GM20000 (cell line): ENCODE results near the gene KIAA0232.

Experiments
- DNase-seq: peaks from one replicate; pipeline ENCODE4 v3.0.0; 2012; ENCODE audit warnings: low spot score
- TF ChIP-seq, protein P1 (sequence below): IDR thresholded peaks from 2 replicates; pipeline ENCODE4 v1.5.1; 2012; ENCODE audit warnings: mild to moderate bottlenecking, control low read depth; ENCODE audit errors: extremely low read depth, missing control alignments

Gene KIAA0232

DNA sequence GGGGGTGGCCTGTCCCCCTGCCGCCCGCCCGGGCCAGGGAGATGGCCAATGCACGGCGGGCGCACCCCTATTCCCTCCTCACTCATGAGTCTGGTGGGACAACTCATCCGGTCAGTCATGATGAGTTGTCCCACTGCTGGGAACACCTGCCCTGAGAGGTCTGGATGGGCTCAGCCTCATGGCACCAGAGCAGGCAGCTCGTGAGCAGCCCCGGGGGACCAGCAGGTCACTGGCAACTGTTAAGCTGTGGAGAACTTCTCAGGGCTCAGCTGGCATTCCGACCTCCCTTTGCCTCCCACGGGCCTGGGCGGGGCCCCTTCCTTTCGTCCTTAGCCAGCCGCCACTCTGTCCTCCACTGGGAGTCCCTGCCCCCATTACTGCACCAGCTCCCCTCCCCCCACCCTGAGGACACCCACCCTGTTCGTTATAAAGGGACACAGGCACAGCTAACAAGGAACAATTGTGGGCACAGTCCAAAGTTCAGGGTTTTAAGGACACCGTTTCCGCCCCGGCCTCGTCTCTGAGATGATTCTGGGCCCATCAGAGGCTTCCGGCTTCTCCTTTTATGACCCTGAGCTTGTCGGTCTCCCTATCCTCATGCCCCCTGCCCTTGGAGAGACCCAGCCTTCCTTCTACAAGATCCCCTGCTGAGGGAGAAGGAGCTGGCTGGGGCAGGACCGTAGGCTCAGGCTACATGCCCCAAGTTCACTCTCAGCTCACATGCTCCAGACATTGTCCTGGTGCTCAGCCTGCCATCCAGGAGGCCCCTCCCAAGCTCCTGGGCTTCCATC is 14.6 kb upstream of the KIAA0232 start:
- DNase-seq, result no peak
- TF ChIP-seq, protein P1, sequence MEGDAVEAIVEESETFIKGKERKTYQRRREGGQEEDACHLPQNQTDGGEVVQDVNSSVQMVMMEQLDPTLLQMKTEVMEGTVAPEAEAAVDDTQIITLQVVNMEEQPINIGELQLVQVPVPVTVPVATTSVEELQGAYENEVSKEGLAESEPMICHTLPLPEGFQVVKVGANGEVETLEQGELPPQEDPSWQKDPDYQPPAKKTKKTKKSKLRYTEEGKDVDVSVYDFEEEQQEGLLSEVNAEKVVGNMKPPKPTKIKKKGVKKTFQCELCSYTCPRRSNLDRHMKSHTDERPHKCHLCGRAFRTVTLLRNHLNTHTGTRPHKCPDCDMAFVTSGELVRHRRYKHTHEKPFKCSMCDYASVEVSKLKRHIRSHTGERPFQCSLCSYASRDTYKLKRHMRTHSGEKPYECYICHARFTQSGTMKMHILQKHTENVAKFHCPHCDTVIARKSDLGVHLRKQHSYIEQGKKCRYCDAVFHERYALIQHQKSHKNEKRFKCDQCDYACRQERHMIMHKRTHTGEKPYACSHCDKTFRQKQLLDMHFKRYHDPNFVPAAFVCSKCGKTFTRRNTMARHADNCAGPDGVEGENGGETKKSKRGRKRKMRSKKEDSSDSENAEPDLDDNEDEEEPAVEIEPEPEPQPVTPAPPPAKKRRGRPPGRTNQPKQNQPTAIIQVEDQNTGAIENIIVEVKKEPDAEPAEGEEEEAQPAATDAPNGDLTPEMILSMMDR, result no peak

DNA sequence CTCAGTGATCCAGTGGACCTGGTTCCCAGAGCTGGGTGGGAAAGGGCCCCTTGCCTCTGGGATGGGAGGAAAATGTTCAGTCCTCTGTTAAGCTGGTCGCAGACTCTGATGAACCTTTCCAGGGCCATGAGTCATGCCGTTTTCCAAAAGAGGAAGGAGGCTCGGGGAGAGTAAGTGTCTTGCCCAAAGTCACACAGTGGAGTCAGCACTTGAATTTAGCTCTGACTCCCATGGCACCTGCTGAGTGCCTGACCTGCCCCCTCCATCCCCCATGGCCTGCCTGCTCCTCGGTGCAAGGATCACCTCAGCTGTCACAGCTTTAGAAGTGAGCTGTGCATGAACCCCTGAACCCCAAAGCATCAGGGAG is 14.0 kb upstream of the KIAA0232 start:
- TF ChIP-seq, protein P1, result no peak
- no peak for DNase-seq

DNA sequence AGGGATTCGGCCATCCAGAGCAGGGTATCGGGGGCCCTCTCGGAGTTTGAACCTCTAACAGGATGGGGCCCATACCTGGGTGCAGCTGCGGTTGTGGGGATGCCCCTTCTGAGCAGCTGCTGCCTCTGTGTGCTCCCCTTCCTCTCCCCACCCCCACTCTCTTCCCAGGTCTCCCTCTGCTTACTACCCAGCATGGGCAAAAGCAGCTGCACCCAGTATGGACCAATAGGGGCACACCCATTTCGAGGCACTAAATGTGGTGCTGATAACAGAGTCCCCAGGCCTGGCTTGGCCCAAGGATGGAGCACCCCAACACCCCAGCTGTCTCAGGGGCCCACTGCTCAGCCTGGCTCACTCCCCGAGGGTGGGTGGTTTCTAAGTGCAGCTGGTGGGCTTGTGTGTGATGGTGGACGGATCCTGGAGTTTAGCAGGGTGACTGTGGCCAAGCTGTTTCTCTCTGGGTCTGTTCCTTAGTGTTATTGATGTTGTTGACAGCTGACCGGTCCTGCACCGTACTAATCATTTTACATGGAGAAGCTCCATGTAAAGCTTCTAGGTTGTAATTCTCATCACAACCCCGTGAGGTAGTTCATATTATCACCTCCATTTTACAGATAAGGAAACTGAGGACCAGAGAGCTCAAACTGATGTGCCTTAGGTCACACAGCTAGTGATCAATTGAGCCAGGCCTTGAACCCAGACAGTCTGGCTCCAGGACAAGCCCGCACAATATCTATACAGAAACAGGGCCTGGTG is 13.1 kb upstream of the KIAA0232 start:
- no peak for DNase-seq

DNA sequence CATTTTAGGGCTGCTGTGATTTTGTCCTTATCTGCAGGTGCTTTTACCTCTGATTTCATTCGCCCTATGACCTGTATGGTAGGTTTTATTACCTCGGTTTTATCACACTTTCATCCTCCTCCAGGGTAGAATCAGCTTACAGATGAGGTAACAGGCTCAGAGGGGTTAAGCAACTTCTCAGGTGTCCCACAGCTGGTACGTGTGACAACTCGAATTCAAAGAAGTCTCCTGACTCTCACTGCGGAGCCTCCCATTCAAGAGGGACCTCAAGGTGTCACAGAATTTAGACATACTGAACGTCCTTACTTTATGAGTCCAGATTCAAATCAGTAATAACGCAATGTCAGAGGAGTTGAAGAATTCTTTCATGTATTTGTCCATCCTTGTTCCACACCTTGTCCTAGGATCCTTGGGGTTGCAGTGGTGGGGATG is 12.5 kb upstream of the KIAA0232 start:
- TF ChIP-seq, protein P1, result no peak
- no peak for DNase-seq

More for the DNA sequence above, 13.1 kb upstream of the KIAA0232 start:
- TF ChIP-seq, protein P1, result no peak

DNA sequence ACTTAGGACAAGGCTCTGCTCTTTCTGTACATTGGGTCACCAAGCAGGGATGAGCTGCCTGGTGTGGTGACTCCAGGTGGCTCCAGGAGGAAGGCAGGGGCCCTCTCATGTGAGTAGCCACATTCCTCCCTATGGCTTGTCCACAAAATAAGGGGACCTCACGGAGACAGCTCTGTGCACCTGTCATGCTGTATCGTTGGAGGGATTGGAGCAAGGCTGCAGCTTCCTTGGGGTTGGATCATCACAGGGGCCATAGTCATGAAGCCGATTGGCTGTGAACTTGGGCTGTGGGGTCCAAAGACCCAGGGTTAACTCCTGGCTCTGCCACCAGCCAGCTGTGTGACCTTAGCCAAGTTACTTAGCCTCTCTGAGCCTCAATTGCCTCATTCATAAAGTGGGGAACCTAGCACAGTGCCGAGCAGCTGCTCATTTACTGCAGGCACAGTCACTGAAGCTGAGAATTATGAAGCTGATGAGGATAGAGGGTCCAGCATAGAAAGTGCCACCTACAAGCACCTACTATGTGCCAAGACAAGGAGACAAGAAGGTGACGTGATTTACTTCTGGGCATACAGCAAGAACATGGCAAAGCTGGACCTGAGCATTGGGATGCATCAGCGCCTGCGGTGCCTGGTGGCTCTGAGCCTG is 11.8 kb upstream of the KIAA0232 start:
- TF ChIP-seq, protein P1, result no peak
- no peak for DNase-seq

DNA sequence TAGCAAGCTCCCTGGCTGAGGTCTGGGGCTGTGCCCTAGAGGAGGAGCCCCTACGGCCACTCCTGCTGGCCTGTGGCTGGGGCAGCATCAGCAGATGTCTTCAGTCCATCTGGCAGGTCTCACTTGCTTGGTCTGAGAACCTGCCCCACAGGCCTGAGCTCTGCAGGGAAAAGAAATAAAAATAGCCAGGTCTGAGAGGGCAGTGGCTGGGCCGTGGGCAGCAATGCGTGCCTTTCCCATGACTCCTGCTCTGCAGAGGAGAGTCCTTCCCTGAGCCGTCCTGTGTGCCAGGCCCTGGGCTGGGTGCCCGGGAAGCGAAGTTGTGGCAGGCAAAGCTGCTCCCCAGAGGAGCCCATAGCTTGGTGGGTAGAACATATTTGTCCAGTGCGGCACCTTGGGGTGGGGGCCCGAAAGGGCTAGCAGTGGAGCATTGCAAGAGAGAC is 11.3 kb upstream of the KIAA0232 start:
- TF ChIP-seq, protein P1, result no peak
- no peak for DNase-seq
